Neural cell (in vitro differentiated cells): ENCODE measurements around the gene KRTAP1-5. TPM values are rescaled to one million over a fixed set of nuclear protein-coding genes. Genes with fewer than 3 reads are reported as not detected.

ENCODE experiments used
- H2AFZ ChIP-seq: fragments of 200-600, 300-800 bp; sonication (generic), shearing (Covaris generic); 2 replicates; pipeline ENCODE4 v1.6.0; 2014; ENCODE audit warnings: low read depth, mild to moderate bottlenecking, antibody characterized with exemption, low read length, moderate library complexity
- H3F3A ChIP-seq: fragments of 200-600 bp; shearing (Covaris generic); 2 replicates; pipeline ENCODE4 v1.6.1; 2016; ENCODE audit warnings: mild to moderate bottlenecking, moderate library complexity, mixed read lengths, antibody characterized with exemption, low read length; ENCODE audit not compliant: insufficient read depth, poor library complexity, severe bottlenecking
- H3K27ac ChIP-seq: fragments of 200-600, 300-800 bp; sonication (generic), shearing (Covaris generic); 2 replicates; pipeline ENCODE4 v1.5.1; 2014; ENCODE audit warnings: mild to moderate bottlenecking, low read length, moderate library complexity
- H3K27me3 ChIP-seq: fragments of 300-800, 200-600 bp; sonication (generic), shearing (Covaris generic); 2 replicates; pipeline ENCODE4 v1.6.0; 2014; ENCODE audit warnings: mild to moderate bottlenecking, low read depth, low read length, moderate library complexity; ENCODE audit not compliant: insufficient read depth
- H3K36me3 ChIP-seq: fragments of 300-800, 200-600 bp; sonication (generic), shearing (Covaris generic); 2 replicates; pipeline ENCODE4 v1.5.1; 2014; ENCODE audit warnings: mild to moderate bottlenecking, antibody characterized with exemption, low read length, moderate library complexity; ENCODE audit not compliant: insufficient read depth
- H3K4me2 ChIP-seq: fragments of 300-800, 200-600 bp; sonication (generic), shearing (Covaris generic); 2 replicates; pipeline ENCODE4 v1.6.0; 2014; ENCODE audit warnings: mild to moderate bottlenecking, low read length
- H3K4me3 ChIP-seq: fragments of 300-800, 200-600 bp; sonication (generic), shearing (Covaris generic); 2 replicates; pipeline ENCODE4 v1.5.1; 2014; ENCODE audit warnings: mild to moderate bottlenecking, low read length, moderate library complexity
- H3K79me2 ChIP-seq: fragments of 200-600 bp; shearing (Covaris generic); replicated peaks from 2 replicates; pipeline ENCODE4 v1.6.0; 2014; ENCODE audit warnings: mild to moderate bottlenecking, low read length, moderate library complexity; ENCODE audit not compliant: insufficient read depth
- H3K9ac ChIP-seq: fragments of 300-800, 200-600 bp; sonication (generic), shearing (Covaris generic); 2 replicates; pipeline ENCODE4 v1.6.1; 2016; ENCODE audit warnings: mild to moderate bottlenecking, low read length, mixed read lengths
- H3K9me2 ChIP-seq: fragments of 200-600 bp; shearing (Covaris generic); 2 replicates; pipeline ENCODE4 v1.6.1; 2016; ENCODE audit warnings: mild to moderate bottlenecking, low read length, mixed read lengths; ENCODE audit not compliant: insufficient read depth
- H3K9me3 ChIP-seq: fragments of 200-600, 300-800 bp; sonication (generic), shearing (Covaris generic); 2 replicates; pipeline ENCODE4 v1.6.1; 2016; ENCODE audit warnings: mild to moderate bottlenecking, mixed run types, low read length, moderate library complexity, mixed read lengths
- H4K20me1 ChIP-seq: fragments of 200-600 bp; shearing (Covaris generic); 2 replicates; pipeline ENCODE4 v1.6.1; 2016; ENCODE audit warnings: mild to moderate bottlenecking, mixed run types; ENCODE audit not compliant: insufficient read depth
- EP300 ChIP-seq: fragments of 450-650 bp; conservative IDR thresholded peaks from 2 replicates; pipeline ENCODE4 v1.6.1; 2014; ENCODE audit warnings: antibody characterized with exemption, mild to moderate bottlenecking, moderate library complexity; ENCODE audit not compliant: poor library complexity, severe bottlenecking
- EZH2 ChIP-seq: fragments of 200-600, 300-800 bp; shearing (Covaris generic), sonication (generic); IDR thresholded peaks from 2 replicates; pipeline ENCODE4 v1.6.1; 2014; ENCODE audit warnings: antibody characterized with exemption, low read length, borderline replicate concordance, mild to moderate bottlenecking; ENCODE audit not compliant: insufficient read depth, poor library complexity, severe bottlenecking
- MXI1 ChIP-seq: fragments of 450-650 bp; conservative IDR thresholded peaks from 2 replicates; pipeline ENCODE4 v1.6.1; 2014; ENCODE audit warnings: antibody characterized with exemption, mild to moderate bottlenecking; ENCODE audit not compliant: poor library complexity, severe bottlenecking
- POLR2AphosphoS5 ChIP-seq: IDR thresholded peaks from 2 replicates; pipeline ENCODE4 v1.6.1; 2012
- RAD21 ChIP-seq: fragments of 450-650 bp; conservative IDR thresholded peaks from 2 replicates; pipeline ENCODE4 v1.6.1; 2014; ENCODE audit warnings: antibody characterized with exemption, mild to moderate bottlenecking, moderate library complexity
- SMC3 ChIP-seq: fragments of 450-650 bp; conservative IDR thresholded peaks from 2 replicates; pipeline ENCODE4 v1.6.1; 2014; ENCODE audit warnings: antibody characterized with exemption, mild to moderate bottlenecking, moderate library complexity; ENCODE audit not compliant: poor library complexity
- TAF1 ChIP-seq: IDR thresholded peaks from 2 replicates; pipeline ENCODE4 v1.6.1; 2012; ENCODE audit warnings: low read depth
- polyA plus RNA-seq: library from polyadenylated mRNA; depleted of rRNA; stranded (reverse); fragments of >200 nt; gene quantifications from 2 replicates; pipeline ENCODE4 v1.2.3, GENCODE V29; 2014
- TF ChIP-seq, protein P1 (sequence below): IDR thresholded peaks from 2 replicates; pipeline ENCODE4 v1.6.1; 2012; ENCODE audit warnings: borderline replicate concordance
- TF ChIP-seq, protein P2 (sequence below): fragments of 450-650 bp; IDR thresholded peaks from 2 replicates; pipeline ENCODE4 v1.5.1; 2014; ENCODE audit warnings: antibody characterized with exemption, mild to moderate bottlenecking, moderate library complexity; ENCODE audit not compliant: poor library complexity, severe bottlenecking

Gene KRTAP1-5
- polyA plus RNA-seq, 1 donor from 2014 or later, result not detected

- Histone ChIP-seq H2AFZ (no peak overlapping the region), H4K20me1 (no peaks in the 10 kb centered on the region), H3K79me2 (no peaks in the 10 kb centered on the region), H3K27me3 (no peaks in the 10 kb centered on the region), H3K4me2 (no peak overlapping the region), H3K4me3 (no peak overlapping the region), H3K9ac (no peak overlapping the region), H3F3A (no peaks in the 10 kb centered on the region), H3K9me2 (no peaks in the 10 kb centered on the region), H3K27ac (no peak overlapping the region), H3K36me3 (no peaks in the 10 kb centered on the region), H3K9me3 (no peaks in the 10 kb centered on the region)
- TF ChIP-seq, protein P1, sequence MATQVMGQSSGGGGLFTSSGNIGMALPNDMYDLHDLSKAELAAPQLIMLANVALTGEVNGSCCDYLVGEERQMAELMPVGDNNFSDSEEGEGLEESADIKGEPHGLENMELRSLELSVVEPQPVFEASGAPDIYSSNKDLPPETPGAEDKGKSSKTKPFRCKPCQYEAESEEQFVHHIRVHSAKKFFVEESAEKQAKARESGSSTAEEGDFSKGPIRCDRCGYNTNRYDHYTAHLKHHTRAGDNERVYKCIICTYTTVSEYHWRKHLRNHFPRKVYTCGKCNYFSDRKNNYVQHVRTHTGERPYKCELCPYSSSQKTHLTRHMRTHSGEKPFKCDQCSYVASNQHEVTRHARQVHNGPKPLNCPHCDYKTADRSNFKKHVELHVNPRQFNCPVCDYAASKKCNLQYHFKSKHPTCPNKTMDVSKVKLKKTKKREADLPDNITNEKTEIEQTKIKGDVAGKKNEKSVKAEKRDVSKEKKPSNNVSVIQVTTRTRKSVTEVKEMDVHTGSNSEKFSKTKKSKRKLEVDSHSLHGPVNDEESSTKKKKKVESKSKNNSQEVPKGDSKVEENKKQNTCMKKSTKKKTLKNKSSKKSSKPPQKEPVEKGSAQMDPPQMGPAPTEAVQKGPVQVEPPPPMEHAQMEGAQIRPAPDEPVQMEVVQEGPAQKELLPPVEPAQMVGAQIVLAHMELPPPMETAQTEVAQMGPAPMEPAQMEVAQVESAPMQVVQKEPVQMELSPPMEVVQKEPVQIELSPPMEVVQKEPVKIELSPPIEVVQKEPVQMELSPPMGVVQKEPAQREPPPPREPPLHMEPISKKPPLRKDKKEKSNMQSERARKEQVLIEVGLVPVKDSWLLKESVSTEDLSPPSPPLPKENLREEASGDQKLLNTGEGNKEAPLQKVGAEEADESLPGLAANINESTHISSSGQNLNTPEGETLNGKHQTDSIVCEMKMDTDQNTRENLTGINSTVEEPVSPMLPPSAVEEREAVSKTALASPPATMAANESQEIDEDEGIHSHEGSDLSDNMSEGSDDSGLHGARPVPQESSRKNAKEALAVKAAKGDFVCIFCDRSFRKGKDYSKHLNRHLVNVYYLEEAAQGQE, result no peak
- TF ChIP-seq MXI1 (no peak), EP300 (no peak)
These were observed 23.1 kb downstream of the KRTAP1-5 start for GRCh38 chr17:41003926-41004325.

DNA sequence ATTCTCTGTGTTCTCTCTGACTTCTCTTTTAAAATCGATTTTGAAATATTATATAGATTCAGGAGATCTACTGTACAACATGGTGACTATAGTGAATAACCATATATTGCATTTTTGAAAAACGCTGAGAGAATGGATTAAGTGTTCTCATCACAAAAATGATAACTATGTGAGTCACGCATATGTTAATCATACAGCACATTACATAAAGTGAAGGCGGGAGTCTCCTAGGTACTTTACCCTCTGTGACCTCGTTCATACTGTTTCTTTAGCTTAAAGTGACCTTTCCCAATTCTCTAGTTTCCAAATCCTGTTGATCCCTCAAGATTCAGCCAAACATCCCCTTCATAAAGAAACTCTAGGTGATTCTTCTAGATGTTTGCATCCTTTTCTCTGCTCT lies 24.2 kb downstream of the KRTAP1-5 start:
- H3K4me2 ChIP-seq, result no peak overlapping the region
- H3K9me3 ChIP-seq, result no peaks in the 10 kb centered on the region
- H2AFZ ChIP-seq, result no peak overlapping the region
- H3K9ac ChIP-seq, result no peak overlapping the region
- H3K9me2 ChIP-seq, result no peaks in the 10 kb centered on the region
- no peaks in the 10 kb centered on the region for H3K36me3 ChIP-seq
- H3K4me3 ChIP-seq, result no peak overlapping the region
- TF ChIP-seq EP300 (no peak), MXI1 (no peak), TAF1 (no peak), EZH2 (no peak), SMC3 (no peak), RAD21 (no peak), POLR2AphosphoS5 (no peak)
- TF ChIP-seq, protein P1, result no peak
- TF ChIP-seq, protein P2, sequence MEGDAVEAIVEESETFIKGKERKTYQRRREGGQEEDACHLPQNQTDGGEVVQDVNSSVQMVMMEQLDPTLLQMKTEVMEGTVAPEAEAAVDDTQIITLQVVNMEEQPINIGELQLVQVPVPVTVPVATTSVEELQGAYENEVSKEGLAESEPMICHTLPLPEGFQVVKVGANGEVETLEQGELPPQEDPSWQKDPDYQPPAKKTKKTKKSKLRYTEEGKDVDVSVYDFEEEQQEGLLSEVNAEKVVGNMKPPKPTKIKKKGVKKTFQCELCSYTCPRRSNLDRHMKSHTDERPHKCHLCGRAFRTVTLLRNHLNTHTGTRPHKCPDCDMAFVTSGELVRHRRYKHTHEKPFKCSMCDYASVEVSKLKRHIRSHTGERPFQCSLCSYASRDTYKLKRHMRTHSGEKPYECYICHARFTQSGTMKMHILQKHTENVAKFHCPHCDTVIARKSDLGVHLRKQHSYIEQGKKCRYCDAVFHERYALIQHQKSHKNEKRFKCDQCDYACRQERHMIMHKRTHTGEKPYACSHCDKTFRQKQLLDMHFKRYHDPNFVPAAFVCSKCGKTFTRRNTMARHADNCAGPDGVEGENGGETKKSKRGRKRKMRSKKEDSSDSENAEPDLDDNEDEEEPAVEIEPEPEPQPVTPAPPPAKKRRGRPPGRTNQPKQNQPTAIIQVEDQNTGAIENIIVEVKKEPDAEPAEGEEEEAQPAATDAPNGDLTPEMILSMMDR, result no peak
- H3F3A ChIP-seq, result no peaks in the 10 kb centered on the region
- H3K27me3 ChIP-seq, result no peaks in the 10 kb centered on the region
- H3K79me2 ChIP-seq, result no peaks in the 10 kb centered on the region
- H4K20me1 ChIP-seq, result no peaks in the 10 kb centered on the region
- H3K27ac ChIP-seq, result no peak overlapping the region
